NCI-H1930 (cell line): ENCODE measurements around the gene PTGIR.

Experiments
- DNase-seq, 2 experiments: peaks; one replicate each; lab custom pipeline; 2025; lab: John Stamatoyannopoulos, UW

Gene PTGIR

DNA sequence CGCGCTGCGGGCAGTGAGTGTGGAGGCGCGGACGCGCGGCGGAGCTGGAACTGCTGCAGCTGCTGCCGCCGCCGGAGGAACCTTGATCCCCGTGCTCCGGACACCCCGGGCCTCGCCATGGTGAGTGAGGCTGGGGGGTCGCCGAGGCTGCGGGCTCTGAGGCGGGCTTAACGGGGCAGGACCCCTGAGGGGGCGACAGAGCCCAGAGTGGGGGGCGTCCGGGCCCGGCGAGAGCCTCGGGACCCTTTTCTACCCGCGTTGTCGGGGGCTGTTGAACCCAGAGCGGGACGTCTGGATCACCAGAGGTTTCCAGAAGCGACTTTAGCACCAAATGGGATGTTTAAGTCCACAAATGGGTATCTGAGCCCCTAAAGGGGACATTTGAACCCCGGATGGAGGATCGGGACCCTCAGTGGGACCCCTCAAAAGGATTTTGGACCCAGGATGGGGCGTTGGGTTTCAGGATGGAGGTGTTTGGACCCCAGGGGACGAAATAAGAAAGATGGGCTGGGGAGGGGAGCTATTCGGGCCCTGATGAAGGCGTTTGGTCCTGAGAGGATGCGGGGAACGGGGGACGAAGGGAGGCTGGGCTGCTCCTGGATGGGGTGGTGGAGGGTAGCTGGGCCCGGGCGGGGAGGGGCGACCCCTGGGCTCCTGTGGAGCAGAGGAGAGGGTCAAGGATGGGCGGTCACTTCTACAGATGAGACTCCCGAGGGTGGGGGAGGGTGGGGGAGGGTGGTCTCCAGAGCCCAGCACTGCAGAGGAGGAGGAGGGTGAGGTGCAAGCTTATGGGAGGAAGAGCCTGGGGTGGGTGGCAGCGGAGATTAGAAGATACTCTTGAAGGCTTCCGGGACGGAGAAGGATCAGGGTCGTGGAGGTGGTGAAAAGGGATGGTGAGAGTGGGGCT, 23.3 kb downstream of the PTGIR start, which contains the start of gene CALM3:
TSS of gene CALM3 (plus strand) at position 13 of the 907 bp plus-strand sequence. CDS start at position 118, 105 bp downstream.
- no peak for DNase-seq

- peak; percentile 98 to 99 for DNase-seq
These were observed 24.2 kb downstream of the PTGIR start for GRCh38 chr19:46600384-46601317.

GRCh38 chr19:46599716-46600373, 25.0 kb downstream of the PTGIR start:
- no peak for DNase-seq

DNA sequence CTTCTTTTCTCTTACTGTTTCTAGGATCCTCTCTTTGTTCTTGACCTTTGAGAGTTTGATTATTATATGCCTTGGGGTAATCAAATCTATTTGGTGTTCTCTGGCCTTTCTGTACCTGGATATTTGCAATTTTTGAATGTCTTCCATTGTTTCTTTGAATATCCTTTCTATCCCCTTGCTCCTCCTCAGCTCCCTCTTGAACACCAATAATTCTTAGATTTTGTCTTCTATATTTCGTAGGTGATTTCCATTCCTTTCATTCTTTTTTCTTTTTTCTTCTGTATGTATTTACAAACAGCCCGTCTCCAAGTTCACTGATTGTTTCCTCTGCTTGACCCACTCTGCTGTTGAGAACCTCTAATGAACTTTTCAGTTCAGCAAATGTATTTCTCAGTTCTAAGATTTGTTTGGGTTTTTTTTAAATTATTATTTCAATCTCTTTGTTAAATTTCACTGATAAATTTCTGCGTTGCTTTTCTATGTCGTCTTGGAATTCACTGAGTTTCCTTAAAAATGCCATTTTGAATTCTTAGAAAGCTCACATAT, 26.4 kb downstream of the PTGIR start:
- DNase-seq, result no peak

DNA sequence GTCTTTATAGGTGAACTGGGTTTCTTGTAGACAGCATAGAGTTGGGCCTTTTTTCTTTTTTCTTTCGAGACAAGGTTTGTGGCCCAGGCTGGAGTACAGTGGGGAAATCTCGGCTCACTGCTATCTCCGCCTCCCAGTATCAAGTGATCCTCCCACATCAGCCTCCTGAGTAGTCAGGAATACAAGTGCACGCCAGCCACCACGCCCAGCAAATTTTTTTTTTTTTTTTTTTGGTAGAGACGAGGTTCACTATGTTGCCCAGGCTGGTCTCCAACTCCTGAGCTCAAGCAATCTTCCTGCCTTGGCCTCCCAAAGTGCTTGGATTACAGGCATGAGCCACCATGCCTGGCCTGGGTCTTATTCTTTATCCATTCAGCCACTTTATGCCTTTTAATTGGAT, 28.9 kb downstream of the PTGIR start:
- no peak for DNase-seq

DNA sequence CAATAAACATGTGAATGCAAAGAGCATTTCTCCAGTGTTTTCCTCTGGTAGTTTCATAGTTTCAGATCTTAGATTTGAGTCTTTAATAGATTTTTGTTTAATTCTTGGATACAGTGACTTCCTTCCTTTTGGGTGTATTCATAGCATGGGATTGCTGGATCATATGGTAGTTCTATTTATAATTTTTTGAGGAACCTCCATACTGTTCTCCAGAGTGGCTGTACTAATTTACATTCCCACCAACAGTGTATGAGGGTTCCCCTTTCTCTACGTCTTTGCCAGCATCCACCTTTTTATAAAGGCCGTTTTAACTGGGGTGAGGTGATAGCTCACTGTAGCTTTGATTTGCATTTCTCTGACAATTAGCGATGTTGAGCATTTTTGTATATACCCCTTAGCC, 33.0 kb downstream of the PTGIR start:
- DNase-seq, result no peak

GRCh38 chr19:46591254-46591653, 33.6 kb downstream of the PTGIR start:
- DNase-seq, result no peak

DNA sequence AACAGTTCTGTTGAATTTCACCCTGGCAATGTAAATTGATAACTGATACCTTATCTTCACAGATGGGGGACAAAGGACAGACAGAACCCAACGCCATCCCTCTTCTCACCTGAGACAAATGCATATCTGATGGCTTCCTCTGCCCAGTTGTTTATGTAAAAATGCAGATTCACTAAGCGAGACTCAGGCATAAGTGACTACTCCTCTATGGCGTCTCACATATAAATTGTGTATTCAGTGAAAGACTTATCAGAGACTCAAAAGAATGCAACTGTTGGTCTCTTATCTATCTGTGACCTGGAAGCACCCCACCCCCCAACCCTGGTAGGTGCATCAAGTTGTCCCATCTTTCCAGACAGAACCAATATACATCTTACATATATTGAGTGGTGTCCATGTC, 37.0 kb downstream of the PTGIR start:
- DNase-seq, result no peak

- no peak for DNase-seq
These were observed 38.6 kb downstream of the PTGIR start for GRCh38 chr19:46586294-46586693.

DNA sequence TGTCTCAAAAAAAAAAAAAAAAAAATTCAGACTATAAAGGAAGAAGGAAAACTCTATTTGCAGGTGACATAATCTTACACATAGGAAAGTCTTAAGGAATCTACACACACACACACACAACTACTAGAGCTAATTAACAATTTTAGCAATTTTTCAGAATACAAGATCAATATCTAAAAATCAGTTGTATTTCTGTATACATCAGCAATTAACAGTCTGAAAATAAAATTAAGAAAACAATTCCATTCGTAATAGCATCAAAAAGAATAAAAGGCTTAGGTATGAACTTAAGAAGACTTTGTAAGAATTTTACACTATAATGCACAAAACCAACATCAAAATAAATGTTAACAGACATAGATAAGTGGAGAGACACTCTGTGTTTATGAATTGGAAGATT, 39.4 kb downstream of the PTGIR start:
- no peak for DNase-seq

- no peak for DNase-seq
These were observed 44.6 kb downstream of the PTGIR start for GRCh38 chr19:46580247-46580646.

DNA sequence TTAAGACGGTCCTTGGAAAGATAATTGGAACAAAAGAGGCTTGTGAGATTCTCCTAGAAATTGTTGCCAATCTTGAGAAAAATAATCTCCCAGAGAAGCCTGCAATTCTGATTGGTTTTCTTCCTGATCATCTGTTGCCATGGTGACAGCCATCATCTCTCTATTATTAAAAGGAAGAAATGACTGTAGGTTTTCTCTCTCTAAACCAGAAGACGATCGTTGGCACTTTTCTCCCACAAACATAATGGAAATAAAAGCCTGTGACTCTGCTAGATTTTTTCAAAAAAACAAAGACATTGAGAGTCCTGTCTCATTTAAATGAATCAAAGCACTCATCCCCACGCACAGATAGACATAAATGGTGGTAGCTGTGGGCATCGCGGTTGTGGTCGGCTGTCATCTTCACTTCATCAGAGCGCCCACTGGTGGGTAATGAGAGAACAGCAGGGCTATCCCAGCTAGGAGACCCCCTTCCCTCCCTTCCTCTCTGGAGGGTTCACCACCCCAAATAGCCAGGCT, 45.5 kb downstream of the PTGIR start:
- no peak for DNase-seq

DNA sequence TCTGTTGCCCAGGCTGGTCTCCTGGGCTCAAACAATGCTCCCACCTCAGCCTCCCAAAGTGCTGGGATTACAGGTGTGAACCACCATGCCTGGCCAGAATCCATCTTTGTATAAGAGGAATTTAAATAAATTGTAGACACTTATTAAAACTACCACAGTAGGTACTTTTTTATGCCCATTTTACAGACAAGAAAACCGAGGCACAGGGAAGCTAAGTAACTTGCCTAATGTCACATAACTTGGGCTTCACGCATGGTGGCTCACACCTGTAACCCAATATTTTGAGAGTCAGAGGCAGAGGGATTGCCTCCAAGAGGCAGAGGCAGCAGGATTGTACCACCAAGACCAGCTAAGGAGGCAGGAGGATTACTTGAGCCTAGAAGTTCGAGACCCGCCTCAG, 46.4 kb downstream of the PTGIR start:
- no peak for DNase-seq

- no peak for DNase-seq
These were observed 50.4 kb downstream of the PTGIR start for GRCh38 chr19:46574533-46574932.

DNA sequence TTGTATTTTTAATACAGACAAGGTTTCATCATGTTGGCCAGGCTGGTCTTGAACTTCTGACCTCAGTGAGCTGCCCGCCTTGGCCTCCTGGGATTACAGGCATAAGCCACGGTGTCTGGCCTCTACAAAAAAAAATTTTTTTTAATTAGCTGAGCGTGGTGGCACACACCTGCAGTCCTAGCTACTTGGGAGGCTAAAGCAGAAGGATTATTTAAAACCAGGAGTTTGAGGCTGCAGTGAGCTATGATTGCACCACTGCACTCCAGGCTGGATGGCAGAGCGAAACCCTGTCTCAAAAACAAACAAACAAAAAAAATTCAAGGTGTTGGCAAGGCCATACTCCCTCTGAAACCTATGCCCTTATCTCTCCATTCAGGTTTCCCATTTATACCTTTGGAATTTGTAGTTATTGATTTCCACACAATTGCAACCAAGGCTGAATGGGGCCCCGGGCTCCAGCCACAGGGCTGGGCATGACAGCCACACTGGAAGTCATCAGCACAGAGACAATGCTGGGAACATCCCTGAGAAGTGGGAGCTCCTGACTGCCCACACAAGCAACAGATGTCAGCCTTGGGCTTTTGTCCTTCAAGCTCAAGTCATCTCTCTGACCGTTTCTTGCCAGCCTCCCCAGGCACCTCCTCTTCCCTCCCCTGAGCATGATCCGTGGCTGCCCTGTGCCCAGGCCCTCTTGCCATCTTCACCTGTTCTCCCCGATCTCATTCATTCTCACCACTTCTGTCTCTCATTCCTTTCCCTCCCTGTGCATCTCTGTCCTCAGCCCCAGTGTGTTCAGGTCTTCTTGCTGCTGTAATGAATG, 51.0 kb downstream of the PTGIR start:
- DNase-seq, result no peak

DNA sequence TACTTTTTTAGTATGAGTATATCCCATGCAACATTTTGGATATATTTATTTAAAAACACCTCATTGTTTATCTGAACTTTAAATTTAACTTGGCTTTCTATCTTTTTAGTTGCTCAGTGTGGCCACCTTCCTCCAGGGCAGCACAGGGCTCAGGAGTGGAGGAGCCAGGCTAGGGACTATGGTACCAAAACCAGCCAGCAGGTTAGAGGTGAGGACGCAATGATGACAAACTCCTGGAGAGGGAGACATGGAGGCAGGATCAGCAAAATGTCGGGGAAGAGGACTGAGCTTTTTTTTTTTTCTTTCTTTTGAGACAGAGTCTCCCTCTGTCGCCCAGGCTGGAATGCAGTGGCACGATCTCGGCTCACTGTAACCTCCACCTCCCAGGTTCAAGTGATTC, 53.4 kb downstream of the PTGIR start:
- DNase-seq, result peak in 1 of 2 experiments; percentile 25
